SH-SY5Y (cell line): ENCODE measurements around the gene SMAGP.

ENCODE experiments used
- GATA2 ChIP-seq: IDR thresholded peaks from 2 replicates; pipeline ENCODE4 v1.6.1; 2011; ENCODE audit warnings: mild to moderate bottlenecking, low read depth, low read length
- GATA3 ChIP-seq: IDR thresholded peaks from 2 replicates; pipeline ENCODE4 v1.6.1; 2011; ENCODE audit warnings: low read depth, mild to moderate bottlenecking, low read length, moderate library complexity

- no peak for TF ChIP-seq GATA3
- no peak for TF ChIP-seq GATA2
Observed at GRCh38 chr12:51209259-51209658, 61.0 kb downstream of the SMAGP start.
